ENCODE measurements around the gene MELTF. TPM values are rescaled to one million over a fixed set of nuclear protein-coding genes. Genes with fewer than 3 reads are reported as not detected.

Gene MELTF
- total and polyA plus RNA-seq, 2 donors (not counting 1 experiment from before 2014, with no cell fraction given), result 0.13 to 2.9 TPM

GRCh38 chr3:197021729-197022404 is 7.8 kb downstream of the MELTF start:
- H3K9me3 ChIP-seq (ENCODE audit: control extremely low read depth in 1 of 3, control insufficient read depth in 2 of 3, insufficient read depth in 1 of 3, low read length in 2 of 3), result peaks cover 0 to 9% (median 0%) of the 10 kb centered on the region in 3 donors
- H4K20me1 ChIP-seq (ENCODE audit: control insufficient read depth, insufficient read depth, low read length, poor library complexity, severe bottlenecking), result peaks cover 5% of the 10 kb centered on the region
- POLR2A ChIA-PET, result interaction anchor here (2.3 kb wide), 1 partner anchor 18 kb away, joined by 13 read pairs; no protein-coding TSS in a partner anchor
- H3K9ac ChIP-seq (ENCODE audit: low read length), result no peak overlapping the region
- no peak overlapping the region for H3K4me3 ChIP-seq (ENCODE audit: control extremely low read depth in 1 of 5, extremely low read depth in 1 of 5, insufficient read depth in 1 of 5, low read depth in 2 of 5, low read length in 4 of 5)
- H3K27me3 ChIP-seq (replicated peaks in 1 of 4; ENCODE audit: control extremely low read depth in 1 of 4, control insufficient read depth in 3 of 4, insufficient read depth in 4 of 4, low read length in 3 of 4), result peaks cover 0 to 33% (median 2%) of the 10 kb centered on the region in 4 experiments
- H3K36me3 ChIP-seq (replicated peaks in 1 of 2; ENCODE audit: control extremely low read depth in 1 of 2, control insufficient read depth in 1 of 2, extremely low read depth in 1 of 2, insufficient read depth in 2 of 2, low read length in 1 of 2), result no peaks in the 10 kb centered on the region
- no peak overlapping the region for H2AFZ ChIP-seq (ENCODE audit: insufficient read depth, low read depth, low read length, poor library complexity, severe bottlenecking)
- intact Hi-C loops (cut with micrococcal nuclease), result no loop called here
- H3K4me1 Mint-ChIP-seq, result peaks cover 34% of the 10 kb centered on the region
- 92% methylated on average over 15 of the region's 15 CpGs for WGBS (ENCODE audit: insufficient coverage)
- no peak overlapping the region for H3K4me2 ChIP-seq (replicated peaks; ENCODE audit: low read depth, low read length, poor library complexity, severe bottlenecking)
- TF ChIP-seq EZH2 (IDR thresholded peaks at IDR 0.05; ENCODE audit: borderline replicate concordance, insufficient read depth, low read depth, low read length, poor library complexity, severe bottlenecking), result no peak
- TF ChIP-seq, protein P1, sequence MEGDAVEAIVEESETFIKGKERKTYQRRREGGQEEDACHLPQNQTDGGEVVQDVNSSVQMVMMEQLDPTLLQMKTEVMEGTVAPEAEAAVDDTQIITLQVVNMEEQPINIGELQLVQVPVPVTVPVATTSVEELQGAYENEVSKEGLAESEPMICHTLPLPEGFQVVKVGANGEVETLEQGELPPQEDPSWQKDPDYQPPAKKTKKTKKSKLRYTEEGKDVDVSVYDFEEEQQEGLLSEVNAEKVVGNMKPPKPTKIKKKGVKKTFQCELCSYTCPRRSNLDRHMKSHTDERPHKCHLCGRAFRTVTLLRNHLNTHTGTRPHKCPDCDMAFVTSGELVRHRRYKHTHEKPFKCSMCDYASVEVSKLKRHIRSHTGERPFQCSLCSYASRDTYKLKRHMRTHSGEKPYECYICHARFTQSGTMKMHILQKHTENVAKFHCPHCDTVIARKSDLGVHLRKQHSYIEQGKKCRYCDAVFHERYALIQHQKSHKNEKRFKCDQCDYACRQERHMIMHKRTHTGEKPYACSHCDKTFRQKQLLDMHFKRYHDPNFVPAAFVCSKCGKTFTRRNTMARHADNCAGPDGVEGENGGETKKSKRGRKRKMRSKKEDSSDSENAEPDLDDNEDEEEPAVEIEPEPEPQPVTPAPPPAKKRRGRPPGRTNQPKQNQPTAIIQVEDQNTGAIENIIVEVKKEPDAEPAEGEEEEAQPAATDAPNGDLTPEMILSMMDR (IDR thresholded peaks at IDR 0.05), result no peak
- ATAC-seq (ENCODE audit: low read depth) (no peak), DNase-seq (no peak)
- peaks cover 24 to 25% of the 10 kb centered on the region in 2 donors for H3K4me1 ChIP-seq (ENCODE audit: control insufficient read depth in 2 of 2, insufficient read depth in 2 of 2, low read length in 2 of 2)
- H3K27ac ChIP-seq (ENCODE audit: low read length in 2 of 2), result no peak overlapping the region
- H3K27me3 Mint-ChIP-seq, result peaks cover 20% of the 10 kb centered on the region
- peak overlapping the region; percentile 67 for H3K27ac Mint-ChIP-seq
- H3K9me3 Mint-ChIP-seq (ENCODE audit: insufficient read depth), result no peaks in the 10 kb centered on the region
- peak overlapping the region; percentile 92 for H3K4me3 Mint-ChIP-seq
- CTCF ChIA-PET, result interaction anchor here (1.2 to 5.2 kb wide), 3 partner anchors 12 to 52 kb away, joined by 3 to 45 read pairs (median 3); no protein-coding TSS in a partner anchor
- H3K79me2 ChIP-seq (ENCODE audit: control insufficient read depth, insufficient read depth, low read length), result no peaks in the 10 kb centered on the region

DNA sequence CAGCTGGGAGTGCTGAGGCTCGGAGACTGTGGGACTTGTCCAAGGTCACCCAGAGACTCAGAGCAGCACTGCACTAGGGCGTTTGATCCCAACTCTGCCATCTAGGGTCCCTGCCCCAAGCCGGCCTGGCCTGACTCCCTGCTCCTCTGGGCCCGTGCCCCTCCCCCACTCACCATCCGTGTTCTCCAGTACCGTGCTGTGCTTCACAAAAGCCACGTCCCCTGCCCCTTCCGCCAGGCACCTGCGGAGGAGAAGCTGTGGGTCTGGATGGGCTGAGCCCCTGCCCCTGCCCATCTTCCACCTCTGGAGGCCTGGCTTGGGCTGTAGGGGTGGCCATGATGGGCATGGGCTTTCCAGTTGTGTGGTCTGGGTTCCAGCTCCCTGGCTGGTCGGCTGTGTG is 8.4 kb downstream of the MELTF start:
- DNase-seq (no peak), ATAC-seq (ENCODE audit: low read depth) (no peak)
- no peak for TF ChIP-seq EZH2 (IDR thresholded peaks at IDR 0.05; ENCODE audit: borderline replicate concordance, insufficient read depth, low read depth, low read length, poor library complexity, severe bottlenecking)
- TF ChIP-seq, protein P1 (IDR thresholded peaks at IDR 0.05), result no peak
- ChIA-PET POLR2A (no interaction called here), CTCF (interaction anchor here (1.1 to 5.2 kb wide), 3 partner anchors 8 to 17 kb away, joined by 3 to 45 read pairs (median 4); partner anchors contain the start of gene MELTF)
- Histone ChIP-seq H3K9me3 (ENCODE audit: control extremely low read depth in 1 of 3, control insufficient read depth in 2 of 3, insufficient read depth in 1 of 3, low read length in 2 of 3) (peaks cover 0 to 9% (median 0%) of the 10 kb centered on the region in 3 donors), H2AFZ (ENCODE audit: insufficient read depth, low read depth, low read length, poor library complexity, severe bottlenecking) (no peak overlapping the region), H3K79me2 (ENCODE audit: control insufficient read depth, insufficient read depth, low read length) (no peaks in the 10 kb centered on the region), H4K20me1 (ENCODE audit: control insufficient read depth, insufficient read depth, low read length, poor library complexity, severe bottlenecking) (peaks cover 5% of the 10 kb centered on the region), H3K27ac (ENCODE audit: low read length in 2 of 2) (no peak overlapping the region), H3K36me3 (replicated peaks in 1 of 2; ENCODE audit: control extremely low read depth in 1 of 2, control insufficient read depth in 1 of 2, extremely low read depth in 1 of 2, insufficient read depth in 2 of 2, low read length in 1 of 2) (no peaks in the 10 kb centered on the region), H3K4me3 (ENCODE audit: control extremely low read depth in 1 of 5, extremely low read depth in 1 of 5, insufficient read depth in 1 of 5, low read depth in 2 of 5, low read length in 4 of 5) (no peak overlapping the region), H3K4me2 (replicated peaks; ENCODE audit: low read depth, low read length, poor library complexity, severe bottlenecking) (no peak overlapping the region), H3K4me1 (ENCODE audit: control insufficient read depth in 2 of 2, insufficient read depth in 2 of 2, low read length in 2 of 2) (peaks cover 24 to 25% of the 10 kb centered on the region in 2 donors), H3K27me3 (replicated peaks in 1 of 4; ENCODE audit: control extremely low read depth in 1 of 4, control insufficient read depth in 3 of 4, insufficient read depth in 4 of 4, low read length in 3 of 4) (peaks cover 0 to 31% (median 2%) of the 10 kb centered on the region in 4 experiments), H3K9ac (ENCODE audit: low read length) (no peak overlapping the region)
- 88% methylated on average over 10 of the region's 10 CpGs for WGBS (ENCODE audit: insufficient coverage)
- Mint-ChIP-seq H3K4me3 (no peak overlapping the region), H3K9me3 (ENCODE audit: insufficient read depth) (no peaks in the 10 kb centered on the region), H3K4me1 (peaks cover 34% of the 10 kb centered on the region), H3K27ac (no peak overlapping the region), H3K27me3 (peaks cover 20% of the 10 kb centered on the region)
- intact Hi-C loops (cut with micrococcal nuclease), result no loop called here
